ENCODE data around the gene PTPRJ.
"Not testable (repeated sequence)": the region's sequence is repeated elsewhere in the genome, so short reads cannot be mapped to it uniquely, and the experiment has no call there.

Gene PTPRJ

GRCh38 chr11:48123254-48123875 is 143.0 kb downstream of the PTPRJ start:
- Mint-ChIP-seq H3K36me3 (peaks cover 23% of the 10 kb centered on the region), H3K27me3 (no peaks in the 10 kb centered on the region), H3K4me1 (ENCODE audit: low read depth) (no peaks in the 10 kb centered on the region), H3K9me3 (ENCODE audit: low read depth) (no peaks in the 10 kb centered on the region), H3K27ac (no peak overlapping the region), H3K4me3 (no peak overlapping the region)

- Mint-ChIP-seq H3K36me3 (peaks cover 21% of the 10 kb centered on the region), H3K27me3 (no peaks in the 10 kb centered on the region), H3K4me1 (ENCODE audit: low read depth) (no peaks in the 10 kb centered on the region), H3K27ac (no peak overlapping the region), H3K9me3 (ENCODE audit: low read depth) (no peaks in the 10 kb centered on the region), H3K4me3 (no peak overlapping the region)
These were observed 143.8 kb downstream of the PTPRJ start for GRCh38 chr11:48123934-48124755.

- Mint-ChIP-seq H3K36me3 (peaks cover 19% of the 10 kb centered on the region), H3K4me1 (ENCODE audit: low read depth) (no peaks in the 10 kb centered on the region), H3K27ac (no peak overlapping the region), H3K27me3 (no peaks in the 10 kb centered on the region), H3K9me3 (ENCODE audit: low read depth) (no peaks in the 10 kb centered on the region), H3K4me3 (no peak overlapping the region)
These were observed 144.5 kb downstream of the PTPRJ start for GRCh38 chr11:48124880-48125279.

GRCh38 chr11:48125866-48126265 is 145.5 kb downstream of the PTPRJ start:
- no peak overlapping the region for H3K4me3 Mint-ChIP-seq
- H3K27ac Mint-ChIP-seq: no peak overlapping the region
- no peaks in the 10 kb centered on the region for H3K27me3 Mint-ChIP-seq
- H3K4me1 Mint-ChIP-seq (ENCODE audit: low read depth): no peaks in the 10 kb centered on the region
- peaks cover 19% of the 10 kb centered on the region for H3K36me3 Mint-ChIP-seq
- no peaks in the 10 kb centered on the region for H3K9me3 Mint-ChIP-seq (ENCODE audit: low read depth)

GRCh38 chr11:48127521-48128183 is 147.3 kb downstream of the PTPRJ start:
- Mint-ChIP-seq H3K27me3 (no peaks in the 10 kb centered on the region), H3K36me3 (peaks cover 16% of the 10 kb centered on the region), H3K4me3 (no peak overlapping the region), H3K27ac (no peak overlapping the region), H3K9me3 (ENCODE audit: low read depth) (no peaks in the 10 kb centered on the region), H3K4me1 (ENCODE audit: low read depth) (no peaks in the 10 kb centered on the region)

DNA sequence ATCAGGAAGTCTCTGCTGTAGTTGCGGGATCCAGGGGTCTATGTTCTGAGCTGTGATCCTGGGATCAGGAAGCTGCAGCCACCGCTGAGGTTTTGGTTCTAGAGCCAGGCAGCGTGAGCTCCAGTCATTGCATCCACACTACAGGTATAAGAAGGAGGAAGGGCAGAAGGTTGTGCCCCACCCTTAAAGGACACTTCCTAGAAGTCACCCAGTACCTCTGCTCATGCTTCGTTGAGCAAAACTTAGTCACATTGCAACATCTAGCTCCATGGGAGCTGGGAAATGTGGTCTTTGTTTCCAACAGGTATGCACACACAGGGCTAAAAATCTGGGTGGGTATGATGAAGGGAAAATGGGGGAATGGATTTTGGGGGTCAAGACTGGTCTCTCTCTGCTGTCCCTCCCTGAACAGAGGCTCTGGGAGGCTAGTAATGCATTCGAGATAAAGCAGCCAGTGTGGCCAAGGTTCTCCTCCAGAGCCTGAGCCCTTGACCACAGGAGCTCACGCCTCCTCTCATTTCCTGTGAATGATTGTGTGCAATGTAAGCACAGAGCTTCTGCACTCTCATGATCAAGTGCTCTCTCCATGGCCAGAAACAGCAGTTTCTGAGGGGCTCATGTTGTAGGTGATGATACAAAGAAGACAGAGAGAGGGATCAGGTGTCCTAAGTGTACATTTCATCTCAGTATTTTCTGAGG is 149.5 kb downstream of the PTPRJ start:
- Mint-ChIP-seq H3K27ac (no peak overlapping the region), H3K36me3 (peaks cover 14% of the 10 kb centered on the region), H3K4me1 (ENCODE audit: low read depth) (no peaks in the 10 kb centered on the region), H3K4me3 (no peak overlapping the region), H3K9me3 (ENCODE audit: low read depth) (no peaks in the 10 kb centered on the region), H3K27me3 (no peaks in the 10 kb centered on the region)

- Mint-ChIP-seq H3K27ac (no peak overlapping the region), H3K9me3 (ENCODE audit: low read depth) (no peaks in the 10 kb centered on the region), H3K27me3 (no peaks in the 10 kb centered on the region), H3K36me3 (peaks cover 14% of the 10 kb centered on the region), H3K4me3 (no peak overlapping the region), H3K4me1 (ENCODE audit: low read depth) (no peaks in the 10 kb centered on the region)
These were observed 154.0 kb downstream of the PTPRJ start for GRCh38 chr11:48134221-48134922.

GRCh38 chr11:48138222-48138621 is 157.9 kb downstream of the PTPRJ start:
- H3K27me3 Mint-ChIP-seq: no peaks in the 10 kb centered on the region
- H3K27ac Mint-ChIP-seq: no peak overlapping the region
- H3K4me3 Mint-ChIP-seq: no peak overlapping the region
- H3K4me1 Mint-ChIP-seq (ENCODE audit: low read depth): peaks cover 10% of the 10 kb centered on the region
- no peaks in the 10 kb centered on the region for H3K9me3 Mint-ChIP-seq (ENCODE audit: low read depth)
- H3K36me3 Mint-ChIP-seq: peaks cover 13% of the 10 kb centered on the region

DNA sequence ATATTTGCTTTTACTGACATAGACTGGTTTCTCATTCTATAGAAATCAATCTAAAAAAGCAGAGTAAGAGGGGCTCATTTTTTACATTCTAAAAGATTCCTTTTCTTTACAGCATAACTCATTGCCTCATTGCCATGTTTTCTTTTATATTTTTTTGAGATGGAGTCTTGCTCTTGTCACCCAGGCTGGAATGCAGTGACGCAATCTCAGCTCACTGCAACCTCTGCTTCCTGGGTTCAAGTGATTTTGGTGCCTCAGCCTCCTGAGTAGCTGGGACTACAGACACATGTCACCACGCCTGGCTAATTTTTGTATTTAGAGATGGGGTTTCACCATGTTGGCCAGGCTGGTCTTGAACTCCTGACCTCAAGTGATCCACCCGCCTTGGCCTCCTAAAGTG is 159.5 kb downstream of the PTPRJ start:
- H3K4me3 Mint-ChIP-seq; H3K9me3 Mint-ChIP-seq (ENCODE audit: low read depth); H3K4me1 Mint-ChIP-seq (ENCODE audit: low read depth); H3K27ac Mint-ChIP-seq; H3K27me3 Mint-ChIP-seq: not testable (repeated sequence)
- H3K36me3 Mint-ChIP-seq: peaks cover 18% of the 10 kb centered on the region

GRCh38 chr11:48141475-48142122 is 161.2 kb downstream of the PTPRJ start:
- Mint-ChIP-seq H3K4me3 (no peak overlapping the region), H3K27ac (no peak overlapping the region), H3K27me3 (no peaks in the 10 kb centered on the region), H3K4me1 (ENCODE audit: low read depth) (peaks cover 10% of the 10 kb centered on the region), H3K9me3 (ENCODE audit: low read depth) (no peaks in the 10 kb centered on the region), H3K36me3 (peaks cover 17% of the 10 kb centered on the region)

GRCh38 chr11:48142889-48143288 is 162.5 kb downstream of the PTPRJ start:
- Mint-ChIP-seq H3K36me3 (peaks cover 16% of the 10 kb centered on the region), H3K4me3 (no peak overlapping the region), H3K27ac (no peak overlapping the region), H3K27me3 (no peaks in the 10 kb centered on the region), H3K4me1 (ENCODE audit: low read depth) (peaks cover 10% of the 10 kb centered on the region), H3K9me3 (ENCODE audit: low read depth) (no peaks in the 10 kb centered on the region)

DNA sequence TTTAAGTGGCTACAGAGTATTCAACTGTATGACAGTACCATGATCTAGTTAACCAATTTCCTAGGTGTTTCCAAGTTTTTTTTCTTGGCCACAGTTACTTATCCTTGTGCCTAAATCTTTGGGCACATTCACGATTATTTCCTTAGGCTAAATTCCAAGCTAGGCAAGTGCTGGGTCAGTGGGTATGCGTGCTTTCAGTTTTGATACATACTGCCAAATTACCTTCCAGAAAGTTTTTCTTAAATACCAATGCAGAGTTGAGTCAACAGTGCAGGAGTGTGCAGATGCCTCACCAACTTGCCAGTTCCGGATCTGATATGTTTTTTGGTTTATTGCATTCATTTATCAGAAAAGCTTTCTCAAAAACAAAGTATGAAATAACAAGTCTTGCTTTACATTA is 168.4 kb downstream of the PTPRJ start:
- Mint-ChIP-seq H3K9me3 (ENCODE audit: low read depth) (peaks cover 7% of the 10 kb centered on the region), H3K27me3 (no peaks in the 10 kb centered on the region), H3K36me3 (peaks cover 39% of the 10 kb centered on the region), H3K27ac (no peak overlapping the region), H3K4me1 (ENCODE audit: low read depth) (no peaks in the 10 kb centered on the region), H3K4me3 (no peak overlapping the region)

DNA sequence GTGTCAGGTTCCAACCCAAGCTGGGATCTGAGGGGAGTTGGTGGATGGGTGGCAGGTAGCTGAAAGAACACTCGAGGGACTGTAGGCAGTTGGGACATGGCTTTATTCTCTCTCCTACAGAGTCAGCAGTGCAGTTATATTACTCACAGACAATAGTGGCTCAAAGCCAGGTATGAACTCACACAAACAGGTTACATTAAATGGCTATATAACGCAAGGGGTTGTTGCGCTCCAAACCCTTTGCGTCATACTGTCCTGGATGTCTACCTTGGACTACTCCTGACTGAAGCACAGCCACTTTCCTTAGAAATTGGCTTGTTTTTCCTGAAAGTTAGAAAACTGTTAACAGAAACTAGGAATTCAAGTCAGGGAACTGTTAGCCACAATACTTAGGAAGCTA is 169.9 kb downstream of the PTPRJ start:
- H3K36me3 Mint-ChIP-seq: peaks cover 46% of the 10 kb centered on the region
- no peaks in the 10 kb centered on the region for H3K4me1 Mint-ChIP-seq (ENCODE audit: low read depth)
- no peaks in the 10 kb centered on the region for H3K27me3 Mint-ChIP-seq
- no peak overlapping the region for H3K27ac Mint-ChIP-seq
- H3K4me3 Mint-ChIP-seq: no peak overlapping the region
- peaks cover 10% of the 10 kb centered on the region for H3K9me3 Mint-ChIP-seq (ENCODE audit: low read depth)

- H3K27me3 Mint-ChIP-seq: no peaks in the 10 kb centered on the region
- H3K36me3 Mint-ChIP-seq: peaks cover 47% of the 10 kb centered on the region
- peaks cover 10% of the 10 kb centered on the region for H3K9me3 Mint-ChIP-seq (ENCODE audit: low read depth)
- no peak overlapping the region for H3K27ac Mint-ChIP-seq
- no peak overlapping the region for H3K4me3 Mint-ChIP-seq
- H3K4me1 Mint-ChIP-seq (ENCODE audit: low read depth): no peaks in the 10 kb centered on the region
These were observed 173.8 kb downstream of the PTPRJ start for GRCh38 chr11:48154151-48154550.
